Astrocyte (in vitro differentiated cells and primary cell): ENCODE data around the gene TET2. TPM values are rescaled to one million over a fixed set of nuclear protein-coding genes. Genes with fewer than 3 reads are reported as not detected.

ENCODE experiments used
- DNase-seq: peaks from one replicate; pipeline ENCODE4 v3.0.0-alpha.2; 2010; ENCODE audit warnings: low read depth
- FAIRE-seq: peaks from 2 replicates; lab custom pipeline; 2011; peaks lifted over from hg19 to GRCh38; lab: Jason Lieb, UNC
- H2AFZ ChIP-seq: 2 replicates; pipeline ENCODE4 v1.6.0; 2012; ENCODE audit warnings: low read depth, low read length, inconsistent platforms
- H3K27ac ChIP-seq: 2 replicates; pipeline ENCODE4 v1.5.1; 2011; ENCODE audit warnings: low read depth, low read length, inconsistent platforms
- H3K27me3 ChIP-seq: 2 replicates; pipeline ENCODE4 v1.6.0; 2011; ENCODE audit warnings: low read length, inconsistent platforms; ENCODE audit not compliant: insufficient read depth
- H3K36me3 ChIP-seq: 2 replicates; pipeline ENCODE4 v1.5.1; 2011; ENCODE audit warnings: low read length, inconsistent platforms; ENCODE audit not compliant: insufficient read depth
- H3K4me1 ChIP-seq: 2 replicates; pipeline ENCODE4 v1.5.1; 2011; ENCODE audit warnings: low read length, inconsistent platforms; ENCODE audit not compliant: insufficient read depth
- H3K4me2 ChIP-seq: 2 replicates; pipeline ENCODE4 v1.6.0; 2012; ENCODE audit warnings: low read length, inconsistent platforms
- H3K4me3 ChIP-seq: 2 replicates; pipeline ENCODE4 v1.5.1; 2011; ENCODE audit warnings: low read depth, mild to moderate bottlenecking, low read length, inconsistent platforms; ENCODE audit not compliant: insufficient read depth
- H3K79me2 ChIP-seq: 2 replicates; pipeline ENCODE4 v1.6.0; 2012; ENCODE audit warnings: mild to moderate bottlenecking, low read length, inconsistent platforms; ENCODE audit not compliant: insufficient read depth
- H3K9ac ChIP-seq: 2 replicates; pipeline ENCODE4 v1.6.0; 2012; ENCODE audit warnings: mild to moderate bottlenecking, low read length, inconsistent platforms
- H3K9me3 ChIP-seq: 2 replicates; pipeline ENCODE4 v1.5.1; 2012; ENCODE audit warnings: low read depth, mild to moderate bottlenecking, low read length, inconsistent platforms; ENCODE audit not compliant: insufficient read depth
- H4K20me1 ChIP-seq: 2 replicates; pipeline ENCODE4 v1.6.0; 2012; ENCODE audit warnings: low read length, inconsistent platforms; ENCODE audit not compliant: insufficient read depth
- H3K27ac Mint-ChIP-seq: one replicate; pipeline ENCODE4 v1.8.0; 2021; ENCODE audit warnings: mild to moderate bottlenecking, mixed read lengths; ENCODE audit not compliant: unreplicated experiment
- H3K27me3 Mint-ChIP-seq: one replicate; pipeline ENCODE4 v1.8.0; 2021; ENCODE audit warnings: low read depth, mixed read lengths; ENCODE audit not compliant: unreplicated experiment
- H3K36me3 Mint-ChIP-seq: one replicate; pipeline ENCODE4 v1.8.0; 2021; ENCODE audit warnings: low read depth, mixed read lengths; ENCODE audit not compliant: unreplicated experiment
- H3K4me1 Mint-ChIP-seq: one replicate; pipeline ENCODE4 v1.8.0; 2021; ENCODE audit warnings: low read depth, mixed read lengths; ENCODE audit not compliant: unreplicated experiment
- H3K4me3 Mint-ChIP-seq: one replicate; pipeline ENCODE4 v1.8.0; 2021; ENCODE audit warnings: mild to moderate bottlenecking, moderate library complexity, mixed read lengths; ENCODE audit not compliant: unreplicated experiment
- H3K9me3 Mint-ChIP-seq: one replicate; pipeline ENCODE4 v1.8.0; 2021; ENCODE audit warnings: mild to moderate bottlenecking, mixed read lengths; ENCODE audit not compliant: unreplicated experiment
- CTCF ChIP-seq: IDR thresholded peaks from 2 replicates; pipeline ENCODE4 v1.5.1; 2011; ENCODE audit warnings: low read depth, mild to moderate bottlenecking, inconsistent platforms, low read length, moderate library complexity; ENCODE audit not compliant: insufficient read depth
- EZH2 ChIP-seq: IDR thresholded peaks from 2 replicates; pipeline ENCODE4 v1.6.1; 2012; ENCODE audit warnings: mild to moderate bottlenecking, low read length, inconsistent platforms; ENCODE audit not compliant: insufficient read depth
- total RNA-seq: library from RNA; stranded (reverse); gene quantifications from 2 replicates; pipeline ENCODE4 v1.2.1, GENCODE V29; 2021

TET2 gene
- total RNA-seq, 1 donor from 2014 or later = 15.7 TPM

- DNase-seq = no peak
- H3K27ac ChIP-seq = no peak overlapping the region
- H3K4me3 Mint-ChIP-seq = no peak overlapping the region
Measured at GRCh38 chr4:105210916-105211315, 64.2 kb downstream of the TET2 start.

GRCh38 chr4:105215609-105216313 lies 69.1 kb downstream of the TET2 start:
- DNase-seq (peak; percentile 54), FAIRE-seq (peak; percentile 69)
- H3K9me3 Mint-ChIP-seq = no peaks in the 10 kb centered on the region
- peak overlapping the region; percentile 4 for H3K4me3 Mint-ChIP-seq
- Histone ChIP-seq H3K27me3 (no peaks in the 10 kb centered on the region), H3K9ac (no peak overlapping the region), H4K20me1 (no peaks in the 10 kb centered on the region), H3K4me1 (peaks cover 17% of the 10 kb centered on the region), H3K27ac (peak overlapping the region; percentile 45), H2AFZ (no peak overlapping the region), H3K36me3 (no peaks in the 10 kb centered on the region), H3K4me3 (no peak overlapping the region), H3K4me2 (peak overlapping the region; percentile 47), H3K79me2 (peaks cover 21% of the 10 kb centered on the region), H3K9me3 (no peaks in the 10 kb centered on the region)
- H3K27me3 Mint-ChIP-seq = no peaks in the 10 kb centered on the region
- TF ChIP-seq EZH2 (no peak), CTCF (no peak)
- peak overlapping the region; percentile 93 for H3K27ac Mint-ChIP-seq
- no peaks in the 10 kb centered on the region for H3K36me3 Mint-ChIP-seq
- H3K4me1 Mint-ChIP-seq = peaks cover 17% of the 10 kb centered on the region

More at GRCh38 chr4:105210916-105211315, 64.2 kb downstream of the TET2 start:
- H3K27me3 ChIP-seq = no peaks in the 10 kb centered on the region
- no peaks in the 10 kb centered on the region for H3K36me3 ChIP-seq
- FAIRE-seq = no peak
- H3K9me3 ChIP-seq = no peaks in the 10 kb centered on the region
- peaks cover 42% of the 10 kb centered on the region for H3K79me2 ChIP-seq
- no peak overlapping the region for H3K4me3 ChIP-seq
- TF ChIP-seq CTCF (no peak), EZH2 (no peak)
- no peak overlapping the region for H3K27ac Mint-ChIP-seq
- H3K27me3 Mint-ChIP-seq = no peaks in the 10 kb centered on the region
- H2AFZ ChIP-seq = no peak overlapping the region
- peaks cover 15% of the 10 kb centered on the region for H4K20me1 ChIP-seq
- no peaks in the 10 kb centered on the region for H3K36me3 Mint-ChIP-seq
- no peak overlapping the region for H3K4me2 ChIP-seq
- H3K9me3 Mint-ChIP-seq = no peaks in the 10 kb centered on the region
- no peak overlapping the region for H3K9ac ChIP-seq
- H3K4me1 Mint-ChIP-seq = peaks cover 11% of the 10 kb centered on the region
- H3K4me1 ChIP-seq = peaks cover 13% of the 10 kb centered on the region

DNA sequence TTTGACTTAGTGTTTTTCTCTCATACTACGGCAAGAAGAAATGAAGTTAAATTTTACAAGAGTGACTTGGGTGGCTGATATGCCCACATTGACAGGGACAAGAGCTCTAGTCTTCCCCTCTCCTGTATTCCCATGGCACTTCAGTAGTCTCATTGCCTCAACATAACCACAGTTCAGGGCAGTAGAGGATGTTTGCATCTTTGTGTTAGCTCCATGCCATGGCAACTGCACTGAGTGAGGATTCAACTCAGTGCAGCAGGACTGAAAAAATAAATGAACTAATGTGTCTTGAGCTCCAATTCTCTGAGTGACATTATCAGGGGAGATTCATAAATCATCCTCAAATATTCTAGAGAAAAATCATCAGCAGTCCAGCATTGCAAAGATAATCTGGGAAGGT lies 78.8 kb downstream of the TET2 start:
- DNase-seq = no peak
- Histone ChIP-seq H3K4me2 (no peak overlapping the region), H3K79me2 (peaks cover 34% of the 10 kb centered on the region), H3K9me3 (no peaks in the 10 kb centered on the region), H3K4me3 (no peak overlapping the region), H3K4me1 (no peaks in the 10 kb centered on the region), H3K9ac (no peak overlapping the region), H4K20me1 (peaks cover 30% of the 10 kb centered on the region), H2AFZ (no peak overlapping the region), H3K36me3 (no peaks in the 10 kb centered on the region), H3K27ac (no peak overlapping the region), H3K27me3 (no peaks in the 10 kb centered on the region)
- Mint-ChIP-seq H3K36me3 (no peaks in the 10 kb centered on the region), H3K4me1 (no peaks in the 10 kb centered on the region), H3K4me3 (no peak overlapping the region), H3K9me3 (peaks cover 1% of the 10 kb centered on the region), H3K27ac (no peak overlapping the region), H3K27me3 (no peaks in the 10 kb centered on the region)
- FAIRE-seq = no peak
- no peak for TF ChIP-seq CTCF
- TF ChIP-seq EZH2 = no peak
